ENCODE measurements around the gene PHACTR1. TPM values are rescaled to one million over a fixed set of nuclear protein-coding genes. Genes with fewer than 3 reads are reported as not detected.
"Not testable (repeated sequence)": the region's sequence is repeated elsewhere in the genome, so short reads cannot be mapped to it uniquely, and the experiment has no call there.

The PHACTR1 gene
- total RNA-seq, 8 experiments from 2014 or later = 2.7 to 24.5 (median 16.4) TPM

DNA sequence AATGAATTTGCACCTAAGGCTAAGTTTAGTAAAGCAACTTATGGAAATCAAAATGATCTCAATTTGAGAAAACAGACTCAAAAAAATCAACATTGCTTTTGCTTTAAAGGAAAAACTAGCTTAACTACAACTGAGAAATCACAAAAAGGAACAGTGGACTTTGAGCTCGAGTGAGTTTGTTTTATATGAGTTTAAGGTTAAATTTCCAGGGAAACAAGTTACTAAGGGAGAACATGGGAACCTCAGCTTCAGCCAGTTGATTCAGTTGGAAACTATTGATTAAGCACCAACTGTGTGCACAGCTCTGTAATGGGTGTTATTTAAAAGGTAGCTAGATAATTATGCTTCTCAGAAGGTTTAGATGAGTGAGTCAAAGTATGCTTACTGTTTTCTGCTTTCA lies 526.0 kb downstream of the PHACTR1 start:
- 33 to 100% (median 90%) methylated on average over 1 of the region's 1 CpG; no CpG with 5 or more reads in 2 of the 10 experiments for WGBS, 10 experiments
- ATAC-seq (replicated peaks in 6 of 8) = peak in 1 of 8 experiments; percentile 15
- Histone ChIP-seq H3K27ac (no peak overlapping the region), H3K4me3 (no peak overlapping the region), H3K4me1 (replicated peaks in 1 of 2) (peaks cover 3 to 4% of the 10 kb centered on the region in 2 donors)
- in situ Hi-C loops (cut with MboI; ENCODE audit: low pct_unique_long_range_greater_than_20kb in 2 of 9, low sequenced_read_pairs in 9 of 9, unreplicated experiment in 9 of 9) = no loop called here

DNA sequence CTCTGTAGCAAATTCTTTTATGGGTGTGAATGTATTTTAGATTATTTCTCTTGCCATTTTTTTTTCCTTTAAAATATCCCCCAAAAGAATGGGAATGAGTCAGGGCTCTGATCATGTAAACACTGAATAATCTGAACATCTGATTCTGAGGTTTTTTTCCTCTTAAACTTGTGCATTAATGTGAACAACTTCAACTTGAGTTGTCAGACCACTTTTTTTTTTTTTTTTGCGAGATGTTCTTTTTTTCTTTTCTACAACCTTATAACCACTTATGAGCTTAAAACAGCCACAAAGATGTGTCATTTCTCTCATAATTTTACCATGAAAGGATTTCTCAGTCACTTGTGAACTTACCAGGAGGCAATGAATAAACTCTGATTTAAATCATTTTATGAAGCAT lies 526.5 kb downstream of the PHACTR1 start:
- WGBS, 10 experiments = 60 to 100% (median 100%) methylated on average over 1 of the region's 1 CpG
- no peak for ATAC-seq (replicated peaks in 6 of 8)
- no peak overlapping the region for H3K4me3 ChIP-seq
- no peak overlapping the region for H3K27ac ChIP-seq
- in situ Hi-C loops (cut with MboI; ENCODE audit: low pct_unique_long_range_greater_than_20kb in 2 of 9, low sequenced_read_pairs in 9 of 9, unreplicated experiment in 9 of 9) = no loop called here
- H3K4me1 ChIP-seq (replicated peaks in 1 of 2) = peaks cover 6 to 8% of the 10 kb centered on the region in 2 donors

DNA sequence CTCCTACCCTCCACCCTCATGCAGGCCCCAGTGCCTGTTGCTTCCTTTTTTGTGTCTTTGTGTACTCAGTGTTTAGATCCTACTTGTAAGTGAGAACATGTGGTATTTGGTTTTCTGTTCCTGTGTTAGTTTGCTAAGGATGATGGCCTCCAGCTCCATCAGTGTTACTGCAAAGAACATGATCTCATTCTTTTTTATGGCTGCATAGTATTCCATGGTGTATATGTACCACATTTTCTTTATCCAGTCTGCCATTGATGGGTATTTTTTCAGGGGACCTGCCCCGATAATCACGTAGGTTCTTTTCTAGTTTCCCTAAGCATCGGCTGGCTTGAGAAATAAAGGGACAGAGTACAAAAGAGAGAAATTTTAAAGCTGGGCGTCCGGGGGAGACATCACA lies 527.2 kb downstream of the PHACTR1 start:
- ATAC-seq (replicated peaks in 6 of 8); H3K27ac ChIP-seq; in situ Hi-C loops (cut with MboI; ENCODE audit: low pct_unique_long_range_greater_than_20kb in 2 of 9, low sequenced_read_pairs in 9 of 9, unreplicated experiment in 9 of 9); H3K4me3 ChIP-seq: not testable (repeated sequence)
- WGBS, 10 experiments = 77 to 95% (median 83%) methylated on average over 2 to 5 of the region's 5 CpGs; no CpG with 5 or more reads in 3 of the 10 experiments
- peaks cover 12 to 14% of the 10 kb centered on the region in 2 donors for H3K4me1 ChIP-seq (replicated peaks in 1 of 2)

DNA sequence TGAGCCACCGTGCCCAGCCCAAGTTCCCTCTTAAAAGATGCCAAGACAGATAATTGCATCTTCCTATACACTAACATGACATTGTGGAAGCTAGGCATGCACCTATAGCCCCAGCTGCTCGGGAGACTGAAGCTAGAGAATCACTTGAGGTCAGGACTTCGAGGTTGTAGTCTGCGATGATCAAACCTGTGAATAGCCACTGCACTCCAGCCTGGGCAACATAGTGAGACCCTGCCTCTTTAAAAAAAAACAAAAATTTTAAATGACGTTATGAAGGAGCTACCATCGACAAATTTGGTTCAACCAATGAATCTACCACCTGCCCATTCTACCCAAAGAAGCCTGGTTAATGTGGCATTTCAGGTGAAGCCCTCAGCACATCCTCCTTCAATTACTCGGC lies 531.1 kb downstream of the PHACTR1 start:
- 60 to 100% (median 80%) methylated on average over 1 to 6 of the region's 7 CpGs; no CpG with 5 or more reads in 1 of the 10 experiments for WGBS, 10 experiments
- H3K4me3 ChIP-seq = no peak overlapping the region
- no peak for ATAC-seq (replicated peaks in 6 of 8)
- H3K27ac ChIP-seq = peak overlapping the region in 1 of 2 donors; percentile 2
- in situ Hi-C loops (cut with MboI; ENCODE audit: low pct_unique_long_range_greater_than_20kb in 2 of 9, low sequenced_read_pairs in 9 of 9, unreplicated experiment in 9 of 9) = no loop called here
- H3K4me1 ChIP-seq (replicated peaks in 1 of 2) = peaks cover 10 to 25% of the 10 kb centered on the region in 2 donors

DNA sequence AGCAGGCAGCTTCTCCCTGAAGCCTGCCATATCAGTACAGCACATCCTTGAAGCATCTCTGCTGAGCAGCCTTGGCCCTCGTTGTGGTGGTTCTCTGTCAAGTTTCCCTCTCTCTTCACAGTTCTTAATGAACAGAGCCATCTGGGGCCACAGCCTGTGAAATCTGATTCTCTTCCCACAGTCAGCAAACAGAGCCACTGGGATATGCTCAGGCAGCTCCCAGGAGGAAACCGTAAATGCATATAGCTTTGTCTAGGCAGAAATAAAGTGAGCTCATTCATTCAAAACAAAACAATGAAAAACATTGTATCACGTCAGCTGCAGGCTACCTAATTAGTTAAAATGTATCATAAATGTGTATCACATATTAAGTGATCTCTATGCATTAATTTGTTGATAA lies 531.5 kb downstream of the PHACTR1 start:
- H3K27ac ChIP-seq = peak overlapping the region in 1 of 2 donors; percentile 2
- peaks cover 10 to 25% of the 10 kb centered on the region in 2 donors for H3K4me1 ChIP-seq (replicated peaks in 1 of 2)
- peak; percentile 57 to 99 (median 88) for ATAC-seq (replicated peaks in 6 of 8)
- 0 to 60% (median 28%) methylated on average over 1 to 3 of the region's 3 CpGs; no CpG with 5 or more reads in 3 of the 10 experiments for WGBS, 10 experiments
- in situ Hi-C loops (cut with MboI; ENCODE audit: low pct_unique_long_range_greater_than_20kb in 2 of 9, low sequenced_read_pairs in 9 of 9, unreplicated experiment in 9 of 9) = no loop called here
- H3K4me3 ChIP-seq = no peak overlapping the region

DNA sequence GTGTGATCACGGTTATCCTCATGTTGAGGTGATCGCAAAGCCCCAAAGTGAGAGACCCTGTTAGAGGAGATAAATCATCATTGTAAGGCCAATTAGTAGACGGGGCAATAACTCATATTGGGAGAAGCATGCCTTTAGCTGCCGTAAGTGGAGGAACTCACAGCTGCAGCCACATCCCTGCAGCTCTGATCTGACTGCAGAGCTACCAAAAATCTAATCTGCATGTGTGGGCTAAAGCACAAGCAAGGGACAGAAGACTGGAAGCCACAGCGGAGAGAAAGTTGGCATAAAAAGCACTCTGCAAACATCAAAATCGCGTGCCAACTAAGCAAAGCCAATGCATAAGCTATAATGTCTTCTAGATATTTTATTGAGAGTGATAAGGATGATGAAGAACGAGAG lies 532.0 kb downstream of the PHACTR1 start:
- ATAC-seq (replicated peaks in 6 of 8) = peak in 4 of 8 experiments; percentile 31 to 42 (median 40)
- in situ Hi-C loops (cut with MboI; ENCODE audit: low pct_unique_long_range_greater_than_20kb in 2 of 9, low sequenced_read_pairs in 9 of 9, unreplicated experiment in 9 of 9) = no loop called here
- 38 to 100% (median 76%) methylated on average over 1 to 6 of the region's 8 CpGs; no CpG with 5 or more reads in 1 of the 10 experiments for WGBS, 10 experiments
- Histone ChIP-seq H3K27ac (no peak overlapping the region), H3K4me1 (replicated peaks in 1 of 2) (peaks cover 10 to 25% of the 10 kb centered on the region in 2 donors), H3K4me3 (no peak overlapping the region)

DNA sequence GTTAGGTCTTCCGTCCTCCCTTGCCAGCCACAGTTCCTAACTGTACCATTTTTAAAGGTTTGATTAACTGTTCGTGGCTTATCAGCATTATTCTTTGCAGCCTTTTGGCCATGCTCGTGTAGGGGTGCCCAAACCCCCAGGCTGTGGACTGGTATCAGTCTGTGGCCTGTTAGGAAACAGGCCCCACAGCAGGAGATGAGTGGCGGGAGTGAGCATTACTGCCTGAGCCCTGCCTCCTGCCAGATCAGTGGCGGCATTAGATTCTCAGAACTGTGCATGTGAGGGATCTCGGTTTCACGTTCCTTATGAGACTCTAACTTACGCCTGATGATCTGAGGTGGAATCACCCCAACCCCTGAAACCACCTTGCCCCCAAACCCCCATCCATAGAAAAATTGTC lies 532.4 kb downstream of the PHACTR1 start:
- WGBS, 10 experiments = 70 to 100% (median 89%) methylated on average over 1 to 7 of the region's 8 CpGs; no CpG with 5 or more reads in 2 of the 10 experiments
- Histone ChIP-seq H3K4me3 (no peak overlapping the region), H3K27ac (no peak overlapping the region), H3K4me1 (replicated peaks in 1 of 2) (peaks cover 10 to 25% of the 10 kb centered on the region in 2 donors)
- ATAC-seq (replicated peaks in 6 of 8) = no peak
- in situ Hi-C loops (cut with MboI; ENCODE audit: low pct_unique_long_range_greater_than_20kb in 2 of 9, low sequenced_read_pairs in 9 of 9, unreplicated experiment in 9 of 9) = no loop called here

DNA sequence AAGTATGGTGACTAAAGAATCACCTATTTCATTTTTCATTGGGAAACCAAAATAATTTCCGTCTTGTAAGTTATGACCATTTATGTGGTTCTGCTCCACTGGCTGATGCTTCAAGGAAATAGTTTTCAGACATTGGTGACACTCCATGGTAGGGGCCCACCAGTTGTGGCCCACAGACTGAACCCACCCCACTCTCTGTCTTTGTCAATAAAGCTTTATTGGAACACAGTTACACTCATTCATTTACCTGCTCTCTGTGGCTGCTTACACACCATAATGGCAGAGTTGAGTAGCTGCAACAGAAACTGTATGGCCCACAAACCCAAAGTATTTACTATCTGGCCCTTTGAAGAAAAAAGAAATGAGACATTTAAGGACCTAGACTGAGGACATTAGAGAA lies 533.2 kb downstream of the PHACTR1 start:
- Histone ChIP-seq H3K4me1 (replicated peaks in 1 of 2) (peaks cover 10 to 25% of the 10 kb centered on the region in 2 donors), H3K4me3 (no peak overlapping the region), H3K27ac (no peak overlapping the region)
- no peak for ATAC-seq (replicated peaks in 6 of 8)
- in situ Hi-C loops (cut with MboI; ENCODE audit: low pct_unique_long_range_greater_than_20kb in 2 of 9, low sequenced_read_pairs in 9 of 9, unreplicated experiment in 9 of 9) = no loop called here
- WGBS, 10 experiments = 71 to 100% (median 92%) methylated on average over 1 of the region's 1 CpG; no CpG with 5 or more reads in 6 of the 10 experiments

DNA sequence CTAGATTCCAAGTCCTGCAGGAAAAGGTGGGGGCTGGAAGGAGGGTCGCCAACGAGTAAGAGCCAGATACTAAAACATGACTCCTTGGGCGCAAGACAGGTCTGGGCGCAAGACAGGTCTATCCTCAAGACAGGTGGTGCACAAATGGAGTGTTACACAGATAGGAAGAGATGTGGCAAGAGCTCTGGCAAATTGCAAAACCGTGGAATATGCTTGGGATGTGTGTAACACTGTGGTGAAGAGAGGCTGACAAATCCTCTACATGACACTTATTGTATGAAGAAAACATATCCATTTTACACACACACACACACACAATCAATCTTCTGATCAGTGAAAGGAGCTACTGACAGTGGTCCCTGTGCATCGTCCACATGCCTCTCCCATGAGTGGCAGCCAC lies 534.1 kb downstream of the PHACTR1 start:
- H3K4me1 ChIP-seq (replicated peaks in 1 of 2) = peaks cover 10 to 22% of the 10 kb centered on the region in 2 donors
- ATAC-seq (replicated peaks in 6 of 8) = peak in 2 of 8 experiments; percentile 4 to 38
- H3K27ac ChIP-seq = no peak overlapping the region
- WGBS, 10 experiments = 74 to 100% (median 96%) methylated on average over 2 to 6 of the region's 6 CpGs; no CpG with 5 or more reads in 3 of the 10 experiments
- in situ Hi-C loops (cut with MboI; ENCODE audit: low pct_unique_long_range_greater_than_20kb in 2 of 9, low sequenced_read_pairs in 9 of 9, unreplicated experiment in 9 of 9) = no loop called here
- H3K4me3 ChIP-seq = no peak overlapping the region

DNA sequence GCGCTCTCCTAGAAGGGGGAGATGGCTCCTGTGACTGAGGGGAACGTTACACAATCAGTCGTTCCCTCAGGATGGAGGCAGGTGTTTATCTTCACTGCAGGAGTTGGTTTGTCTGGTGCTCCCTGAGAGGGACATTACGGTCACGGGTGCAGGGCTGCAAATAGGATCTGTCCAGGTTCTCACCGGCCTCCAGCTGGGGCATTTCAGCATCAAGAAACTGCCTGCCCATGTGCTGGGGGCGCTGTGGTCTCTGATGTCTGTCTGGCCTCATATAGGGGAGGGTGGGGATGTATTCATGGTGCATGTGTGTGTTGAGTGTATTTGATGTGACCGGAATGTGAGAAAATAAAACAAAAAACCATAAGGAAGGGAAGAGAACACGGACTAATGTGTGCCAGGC lies 534.7 kb downstream of the PHACTR1 start:
- peak overlapping the region in 1 of 2 donors; percentile 28 for H3K27ac ChIP-seq
- H3K4me3 ChIP-seq = no peak overlapping the region
- in situ Hi-C loops (cut with MboI; ENCODE audit: low pct_unique_long_range_greater_than_20kb in 2 of 9, low sequenced_read_pairs in 9 of 9, unreplicated experiment in 9 of 9) = no loop called here
- peaks cover 10 to 22% of the 10 kb centered on the region in 2 donors for H3K4me1 ChIP-seq (replicated peaks in 1 of 2)
- 59 to 100% (median 89%) methylated on average over 2 to 4 of the region's 9 CpGs; no CpG with 5 or more reads in 2 of the 10 experiments for WGBS, 10 experiments
- no peak for ATAC-seq (replicated peaks in 6 of 8)

DNA sequence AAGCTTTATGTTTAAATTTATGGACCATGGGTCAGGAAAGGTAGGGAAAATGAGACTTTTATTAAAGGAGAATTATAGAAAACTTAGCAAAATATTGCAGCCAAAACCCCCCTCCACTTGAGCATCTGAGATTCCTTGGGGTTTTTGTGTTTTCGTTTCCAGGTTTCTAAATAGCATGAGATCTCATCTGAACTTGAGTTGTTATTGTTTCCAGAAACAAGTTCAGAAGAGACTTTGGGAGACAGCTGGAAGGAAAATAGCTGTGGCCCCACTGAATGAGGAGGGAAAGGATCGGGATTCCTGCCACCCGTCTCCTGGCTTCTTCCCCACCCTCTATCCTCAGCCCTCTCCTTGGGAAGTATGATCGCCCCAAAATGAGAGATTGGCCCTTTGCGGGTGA lies 536.2 kb downstream of the PHACTR1 start:
- H3K27ac ChIP-seq = no peak overlapping the region
- no peak for ATAC-seq (replicated peaks in 6 of 8)
- 13 to 100% (median 81%) methylated on average over 1 to 4 of the region's 5 CpGs; no CpG with 5 or more reads in 3 of the 10 experiments for WGBS, 10 experiments
- in situ Hi-C loops (cut with MboI; ENCODE audit: low pct_unique_long_range_greater_than_20kb in 2 of 9, low sequenced_read_pairs in 9 of 9, unreplicated experiment in 9 of 9) = no loop called here
- H3K4me1 ChIP-seq (replicated peaks in 1 of 2) = peaks cover 8 to 21% of the 10 kb centered on the region in 2 donors
- no peak overlapping the region for H3K4me3 ChIP-seq

DNA sequence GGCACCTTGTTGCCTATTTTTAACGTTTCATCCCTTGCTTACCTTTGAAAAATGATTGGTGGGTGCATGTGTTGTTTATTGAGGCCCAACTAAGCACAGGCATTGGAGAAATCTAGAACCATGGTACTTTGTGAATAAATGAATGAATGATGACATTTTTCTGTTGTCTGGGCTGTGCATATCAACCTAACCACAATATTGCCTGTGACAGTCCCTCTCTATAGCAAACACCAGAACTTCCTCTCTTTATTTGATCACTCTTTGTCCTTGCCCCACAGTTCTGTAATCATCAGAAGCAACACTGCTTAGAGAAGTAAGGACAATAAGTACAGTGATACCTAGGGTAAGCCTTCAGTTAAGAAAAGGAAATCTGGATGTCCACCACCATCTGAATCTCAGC lies 536.7 kb downstream of the PHACTR1 start:
- H3K27ac ChIP-seq = no peak overlapping the region
- 0 to 80% (median 60%) methylated on average over 1 of the region's 1 CpG; no CpG with 5 or more reads in 5 of the 10 experiments for WGBS, 10 experiments
- no peak overlapping the region for H3K4me3 ChIP-seq
- H3K4me1 ChIP-seq (replicated peaks in 1 of 2) = peaks cover 6 to 16% of the 10 kb centered on the region in 2 donors
- no peak for ATAC-seq (replicated peaks in 6 of 8)
- in situ Hi-C loops (cut with MboI; ENCODE audit: low pct_unique_long_range_greater_than_20kb in 2 of 9, low sequenced_read_pairs in 9 of 9, unreplicated experiment in 9 of 9) = no loop called here

DNA sequence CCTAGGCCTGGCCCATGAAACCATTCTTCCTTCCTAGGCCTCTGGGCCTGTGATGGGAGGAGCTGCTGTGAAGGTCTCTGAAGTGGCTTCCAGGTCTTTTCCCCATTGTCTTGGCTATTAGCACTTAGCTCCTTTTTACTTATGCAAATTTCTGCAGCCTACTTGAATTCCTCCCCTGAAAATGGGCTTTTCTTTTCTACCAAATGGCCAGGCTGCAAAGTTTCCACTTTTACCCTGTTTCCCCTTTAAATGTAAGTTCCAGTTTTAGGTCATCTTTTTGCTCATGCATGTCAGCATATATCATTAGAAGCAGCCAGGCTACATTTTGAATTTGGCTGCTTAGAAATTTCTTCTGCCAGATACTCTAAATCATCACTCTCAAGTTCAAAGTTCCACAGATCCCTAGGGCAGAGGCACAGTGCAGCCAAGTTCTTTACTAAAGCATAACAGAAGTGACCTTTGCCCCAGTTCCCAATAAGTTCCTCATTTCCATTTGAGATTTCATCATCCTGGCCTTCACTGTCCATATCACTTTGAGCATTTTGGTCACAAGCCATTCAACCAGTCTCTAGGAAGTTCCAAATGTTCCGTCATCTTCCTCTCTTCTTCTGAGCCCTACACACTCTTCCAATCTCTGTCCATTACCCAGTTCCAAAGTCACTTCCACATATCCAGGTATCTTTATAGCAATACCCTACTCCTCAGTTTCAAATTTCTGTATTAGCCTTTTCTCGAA lies 539.9 kb downstream of the PHACTR1 start:
- WGBS, 10 experiments = 13 to 100% (median 76%) methylated on average over 1 to 2 of the region's 2 CpGs; no CpG with 5 or more reads in 2 of the 10 experiments
- Histone ChIP-seq H3K4me1 (replicated peaks in 1 of 2) (peaks cover 0 to 8% of the 10 kb centered on the region in 2 donors), H3K27ac (no peak overlapping the region), H3K4me3 (no peak overlapping the region)
- no peak for ATAC-seq (replicated peaks in 6 of 8)
- in situ Hi-C loops (cut with MboI; ENCODE audit: low pct_unique_long_range_greater_than_20kb in 2 of 9, low sequenced_read_pairs in 9 of 9, unreplicated experiment in 9 of 9) = no loop called here
